Iris pigment epithelial cell (primary cell): ENCODE results near the gene PEAK1.

ENCODE experiments used
- DNase-seq: peaks from one replicate; pipeline ENCODE4 v3.0.0-alpha.2; 2011; ENCODE audit warnings: low read depth

PEAK1 gene

GRCh38 chr15:77091097-77091496 is 328.8 kb downstream of the PEAK1 start:
- DNase-seq = no peak

GRCh38 chr15:77087213-77087612 is 332.7 kb downstream of the PEAK1 start:
- no peak for DNase-seq

- DNase-seq = peak; percentile 43
Observed at GRCh38 chr15:77085297-77085696, 334.6 kb downstream of the PEAK1 start.

- DNase-seq = no peak
Observed at GRCh38 chr15:77084436-77084835, 335.5 kb downstream of the PEAK1 start.

- DNase-seq = peak; percentile 85
Observed at GRCh38 chr15:77083381-77084160, 336.3 kb downstream of the PEAK1 start.

GRCh38 chr15:77081971-77082370 is 337.9 kb downstream of the PEAK1 start:
- DNase-seq = no peak

GRCh38 chr15:77076323-77076915 is 343.5 kb downstream of the PEAK1 start:
- DNase-seq = no peak

- DNase-seq = no peak
Observed at GRCh38 chr15:77075528-77075927, 344.4 kb downstream of the PEAK1 start.

- DNase-seq = no peak
Observed at GRCh38 chr15:77074350-77074749, 345.6 kb downstream of the PEAK1 start.

- no peak for DNase-seq
Observed at GRCh38 chr15:77071305-77072223, 348.3 kb downstream of the PEAK1 start.

GRCh38 chr15:77070495-77071304 is 349.2 kb downstream of the PEAK1 start, which contains the start of gene TSPAN3:
Gene TSPAN3 (minus strand): TSS chr15:77071109. CDS start chr15:77070954, 155 bp downstream.
- peak; percentile 91 for DNase-seq

- DNase-seq = no peak
Observed at GRCh38 chr15:77070180-77070494, 349.8 kb downstream of the PEAK1 start.

GRCh38 chr15:77069521-77070121 is 350.3 kb downstream of the PEAK1 start:
- no peak for DNase-seq

- DNase-seq = no peak
Observed at GRCh38 chr15:77068633-77069032, 351.3 kb downstream of the PEAK1 start.

- no peak for DNase-seq
Observed at GRCh38 chr15:77067691-77068367, 352.1 kb downstream of the PEAK1 start.

GRCh38 chr15:77066971-77067690 is 352.8 kb downstream of the PEAK1 start:
- DNase-seq = peak; percentile 56

- DNase-seq = peak; percentile 76
Observed at GRCh38 chr15:77064539-77065308, 355.2 kb downstream of the PEAK1 start.

- DNase-seq = no peak
Observed at GRCh38 chr15:77064063-77064462, 355.8 kb downstream of the PEAK1 start.

- no peak for DNase-seq
Observed at GRCh38 chr15:77063249-77063648, 356.7 kb downstream of the PEAK1 start.
